A673 (cell line): Measurements from ENCODE around the gene ZSWIM8.

Source experiments
- EZH2 ChIP-seq: fragments of 200-600 bp; sonication (generic); IDR thresholded peaks from 2 replicates; pipeline ENCODE4 v1.6.1; 2017; ENCODE audit warnings: borderline replicate concordance, low read depth, mild to moderate bottlenecking, mixed read lengths, antibody characterized with exemption, low read length; ENCODE audit not compliant: poor library complexity, severe bottlenecking
- TF ChIP-seq, protein P1 (sequence below): fragments of 300-800, 200-600 bp; sonication (generic); conservative IDR thresholded peaks from 2 replicates; pipeline ENCODE4 v1.5.1; 2017; ENCODE audit warnings: low read depth, mild to moderate bottlenecking, antibody characterized with exemption, low read length, moderate library complexity, mixed read lengths

DNA sequence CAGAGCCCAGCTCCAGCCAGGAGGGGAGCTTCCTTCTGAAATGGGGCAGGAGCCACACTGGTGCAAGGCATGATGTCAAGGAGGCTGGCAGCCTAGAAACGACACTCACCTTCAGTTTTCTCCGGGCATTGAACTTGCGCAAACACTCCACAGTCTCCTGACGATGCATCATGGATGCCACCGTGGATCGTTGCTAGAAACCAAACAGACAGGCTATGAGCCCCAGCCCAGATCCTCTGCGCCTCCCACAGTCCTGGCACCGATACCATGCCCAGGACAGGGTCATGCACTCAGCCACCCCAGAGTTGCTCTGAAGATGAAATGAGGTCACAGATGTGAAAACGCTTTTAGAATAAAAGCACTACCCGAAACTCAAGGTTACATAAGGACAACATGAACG lies 56.9 kb downstream of the ZSWIM8 start:
- TF ChIP-seq, protein P1, sequence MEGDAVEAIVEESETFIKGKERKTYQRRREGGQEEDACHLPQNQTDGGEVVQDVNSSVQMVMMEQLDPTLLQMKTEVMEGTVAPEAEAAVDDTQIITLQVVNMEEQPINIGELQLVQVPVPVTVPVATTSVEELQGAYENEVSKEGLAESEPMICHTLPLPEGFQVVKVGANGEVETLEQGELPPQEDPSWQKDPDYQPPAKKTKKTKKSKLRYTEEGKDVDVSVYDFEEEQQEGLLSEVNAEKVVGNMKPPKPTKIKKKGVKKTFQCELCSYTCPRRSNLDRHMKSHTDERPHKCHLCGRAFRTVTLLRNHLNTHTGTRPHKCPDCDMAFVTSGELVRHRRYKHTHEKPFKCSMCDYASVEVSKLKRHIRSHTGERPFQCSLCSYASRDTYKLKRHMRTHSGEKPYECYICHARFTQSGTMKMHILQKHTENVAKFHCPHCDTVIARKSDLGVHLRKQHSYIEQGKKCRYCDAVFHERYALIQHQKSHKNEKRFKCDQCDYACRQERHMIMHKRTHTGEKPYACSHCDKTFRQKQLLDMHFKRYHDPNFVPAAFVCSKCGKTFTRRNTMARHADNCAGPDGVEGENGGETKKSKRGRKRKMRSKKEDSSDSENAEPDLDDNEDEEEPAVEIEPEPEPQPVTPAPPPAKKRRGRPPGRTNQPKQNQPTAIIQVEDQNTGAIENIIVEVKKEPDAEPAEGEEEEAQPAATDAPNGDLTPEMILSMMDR, result no peak
- no peak for TF ChIP-seq EZH2
